HAP-1 (cell line): ENCODE measurements around the gene FBLN5.
"Not testable (repeated sequence)": the region's sequence is repeated elsewhere in the genome, so short reads cannot be mapped to it uniquely, and the experiment has no call there.

ENCODE experiments used
- DNase-seq, 2 experiments: peaks; one replicate each; pipeline ENCODE4 v3.0.0-alpha.2; 2016 to 2020; ENCODE audit warnings: low spot score in 2 of 2
- H3K27me3 ChIP-seq: fragments of 250-450 bp; sonication (Bioruptor Pico); 2 replicates; pipeline ENCODE4 v1.5.1; 2020; ENCODE audit warnings: low read depth, mild to moderate bottlenecking, moderate library complexity
- H3K36me3 ChIP-seq: fragments of 250-450 bp; sonication (Bioruptor Pico); replicated peaks from 2 replicates; pipeline ENCODE4 v1.5.1; 2020; ENCODE audit warnings: mild to moderate bottlenecking
- H3K4me1 ChIP-seq: fragments of 250-450 bp; sonication (Bioruptor Pico); 2 replicates; pipeline ENCODE4 v1.5.1; 2020; ENCODE audit warnings: mild to moderate bottlenecking
- H3K4me3 ChIP-seq: fragments of 250-450 bp; sonication (Bioruptor Pico); 2 replicates; pipeline ENCODE4 v1.5.1; 2020; ENCODE audit warnings: mild to moderate bottlenecking, moderate library complexity
- H3K9me3 ChIP-seq: fragments of 250-450 bp; sonication (Bioruptor Pico); 2 replicates; pipeline ENCODE4 v1.5.1; 2020; ENCODE audit warnings: mild to moderate bottlenecking, moderate library complexity
- in situ Hi-C: fragments of 300-500 bp; cut with MboI; formaldehyde crosslinking; loops from 3 replicates; pipeline ENCODE4 v1.14.3; 2020; ENCODE audit warnings: low sequenced_read_pairs, inconsistent platforms, mixed read lengths

FBLN5 gene

DNA sequence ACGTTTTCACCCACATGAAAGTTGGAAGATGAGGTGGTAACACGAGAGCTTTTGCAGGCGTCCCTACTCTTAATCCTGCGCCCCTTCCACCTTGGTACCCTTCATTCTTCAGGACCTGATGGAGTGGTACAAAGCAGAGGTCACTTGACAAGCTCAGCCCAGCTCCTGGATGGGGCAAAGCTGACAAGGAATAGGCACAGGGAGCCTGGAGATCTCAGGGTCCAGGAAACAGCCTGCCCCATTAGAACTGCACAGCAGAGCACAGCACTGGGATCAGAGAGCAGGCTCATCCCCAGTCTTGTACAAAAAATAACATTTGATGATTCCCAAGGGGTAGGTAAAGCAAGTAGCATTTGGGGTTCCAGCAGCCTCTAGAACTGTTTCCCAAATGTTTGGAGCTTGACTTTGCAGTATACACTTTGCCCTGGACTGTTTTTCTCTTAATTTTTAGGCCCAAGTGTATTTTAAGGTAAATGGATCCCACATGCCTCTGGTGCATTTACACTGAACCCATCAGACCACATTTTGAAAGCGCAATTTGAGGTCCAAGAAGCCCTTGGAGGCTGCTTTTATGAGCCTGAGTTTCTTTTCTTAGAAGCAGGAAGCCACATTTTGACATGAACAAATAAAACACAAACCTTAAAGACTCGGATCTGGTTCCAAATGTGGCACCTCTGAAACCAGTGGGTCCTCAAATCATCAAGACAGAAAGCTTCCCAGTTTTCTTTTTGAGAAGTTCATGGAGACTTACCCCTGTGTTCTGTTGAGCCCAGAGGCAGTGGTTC lies 80.8 kb downstream of the FBLN5 start:
- no peaks in the 10 kb centered on the region for H3K4me1 ChIP-seq
- no peak for DNase-seq

DNA sequence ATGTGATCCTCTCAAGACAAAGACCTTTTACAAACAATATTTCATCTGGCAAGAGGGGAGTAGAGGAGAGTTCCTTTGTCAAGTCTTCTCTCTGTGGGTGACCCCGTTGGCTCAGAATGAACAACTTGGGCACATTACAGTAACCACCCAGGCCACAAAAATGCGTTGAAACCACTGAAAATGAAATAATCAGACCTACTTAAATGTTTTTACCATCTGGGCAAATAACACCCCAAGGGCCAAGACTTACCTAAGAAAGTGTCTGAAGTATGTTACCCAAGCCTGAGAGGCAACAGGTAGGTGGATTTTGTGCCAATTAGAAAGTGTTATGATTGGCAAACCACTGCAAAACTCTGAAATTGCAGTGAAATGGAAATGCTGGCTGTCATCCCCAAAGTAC lies 81.4 kb downstream of the FBLN5 start:
- no peaks in the 10 kb centered on the region for H3K27me3 ChIP-seq
- no peaks in the 10 kb centered on the region for H3K4me1 ChIP-seq
- in situ Hi-C loops: no loop called here
- no peak for DNase-seq
- H3K36me3 ChIP-seq: no peaks in the 10 kb centered on the region
- no peaks in the 10 kb centered on the region for H3K9me3 ChIP-seq
- H3K4me3 ChIP-seq: no peak overlapping the region

More for the DNA sequence above, 80.8 kb downstream of the FBLN5 start:
- H3K4me3 ChIP-seq: no peak overlapping the region
- in situ Hi-C loops: no loop called here
- no peaks in the 10 kb centered on the region for H3K36me3 ChIP-seq
- no peaks in the 10 kb centered on the region for H3K9me3 ChIP-seq
- no peaks in the 10 kb centered on the region for H3K27me3 ChIP-seq

DNA sequence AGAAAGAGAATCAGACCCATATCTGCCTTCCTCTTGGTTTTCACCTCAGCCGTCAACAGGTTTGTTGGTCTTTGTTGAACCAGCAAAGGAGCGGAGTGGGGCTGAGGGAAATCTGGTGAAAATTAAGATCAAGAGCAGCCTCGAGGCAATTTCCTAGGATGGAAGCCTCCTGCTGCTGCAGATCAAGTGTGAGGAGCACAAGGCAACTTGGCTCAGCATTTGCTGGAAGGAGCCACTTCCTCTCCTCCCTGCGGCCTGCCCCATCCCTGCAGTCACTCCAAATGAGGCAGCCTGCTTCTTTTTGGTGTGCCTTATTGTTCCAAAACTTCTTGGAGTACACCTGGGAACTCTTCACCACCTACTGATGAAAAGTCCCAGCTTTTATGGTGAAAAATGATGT lies 85.1 kb downstream of the FBLN5 start:
- H3K4me3 ChIP-seq: no peak overlapping the region
- H3K27me3 ChIP-seq: 0 out of 2 replicates have a peak, but pooled peaks cover 3% of the 10 kb centered on the region
- H3K36me3 ChIP-seq: no peaks in the 10 kb centered on the region
- in situ Hi-C loops: no loop called here
- H3K9me3 ChIP-seq: no peaks in the 10 kb centered on the region
- DNase-seq: no peak
- no peaks in the 10 kb centered on the region for H3K4me1 ChIP-seq

DNA sequence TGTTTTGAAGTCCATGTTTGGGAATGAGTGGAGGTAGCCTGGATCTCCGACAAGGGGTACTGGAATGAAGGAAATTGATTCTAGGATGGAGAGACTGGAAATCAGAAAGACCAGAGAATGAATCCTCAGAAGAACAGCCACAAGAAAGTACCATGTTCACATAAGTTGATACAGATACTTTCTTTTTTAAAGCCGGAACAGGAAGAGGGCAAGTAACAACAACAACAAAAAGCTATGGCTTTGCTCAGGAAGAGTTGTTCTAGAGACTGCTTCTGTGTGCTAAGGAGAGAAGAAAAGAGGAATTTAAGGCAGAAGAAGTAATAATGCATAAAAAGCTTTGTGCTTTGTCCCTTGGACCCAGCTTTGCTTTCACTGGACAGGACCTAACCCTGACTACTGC lies 86.4 kb downstream of the FBLN5 start:
- Histone ChIP-seq H3K27me3 (0 out of 2 replicates have a peak, but pooled peaks cover 3% of the 10 kb centered on the region), H3K4me1 (no peaks in the 10 kb centered on the region), H3K9me3 (no peaks in the 10 kb centered on the region), H3K36me3 (no peaks in the 10 kb centered on the region), H3K4me3 (no peak overlapping the region)
- DNase-seq: no peak
- in situ Hi-C loops: no loop called here

DNA sequence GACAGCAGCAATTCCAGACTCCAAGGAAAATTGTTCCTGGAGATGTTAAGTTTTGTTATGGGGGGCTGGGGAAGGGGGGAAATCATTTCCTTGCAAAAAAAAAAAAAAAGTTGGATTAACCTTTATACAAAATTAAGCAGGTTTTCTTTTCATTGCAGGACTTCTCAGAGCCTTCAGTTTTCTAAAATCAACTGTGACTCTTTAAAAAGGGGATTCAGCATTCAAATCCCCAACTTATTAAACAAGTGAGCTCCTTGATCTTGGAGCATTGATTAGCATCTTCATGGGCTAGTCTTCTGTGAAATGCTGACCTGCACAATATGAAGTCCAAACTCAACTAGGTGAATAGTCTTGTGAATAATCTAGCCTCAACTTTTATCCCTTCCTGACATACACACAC lies 87.3 kb downstream of the FBLN5 start:
- H3K36me3 ChIP-seq: no peaks in the 10 kb centered on the region
- H3K4me3 ChIP-seq: no peak overlapping the region
- no peaks in the 10 kb centered on the region for H3K9me3 ChIP-seq
- in situ Hi-C loops: no loop called here
- peaks cover 3% of the 10 kb centered on the region; the same call in 1 of the 2 replicates for H3K27me3 ChIP-seq
- DNase-seq: no peak
- no peaks in the 10 kb centered on the region for H3K4me1 ChIP-seq

DNA sequence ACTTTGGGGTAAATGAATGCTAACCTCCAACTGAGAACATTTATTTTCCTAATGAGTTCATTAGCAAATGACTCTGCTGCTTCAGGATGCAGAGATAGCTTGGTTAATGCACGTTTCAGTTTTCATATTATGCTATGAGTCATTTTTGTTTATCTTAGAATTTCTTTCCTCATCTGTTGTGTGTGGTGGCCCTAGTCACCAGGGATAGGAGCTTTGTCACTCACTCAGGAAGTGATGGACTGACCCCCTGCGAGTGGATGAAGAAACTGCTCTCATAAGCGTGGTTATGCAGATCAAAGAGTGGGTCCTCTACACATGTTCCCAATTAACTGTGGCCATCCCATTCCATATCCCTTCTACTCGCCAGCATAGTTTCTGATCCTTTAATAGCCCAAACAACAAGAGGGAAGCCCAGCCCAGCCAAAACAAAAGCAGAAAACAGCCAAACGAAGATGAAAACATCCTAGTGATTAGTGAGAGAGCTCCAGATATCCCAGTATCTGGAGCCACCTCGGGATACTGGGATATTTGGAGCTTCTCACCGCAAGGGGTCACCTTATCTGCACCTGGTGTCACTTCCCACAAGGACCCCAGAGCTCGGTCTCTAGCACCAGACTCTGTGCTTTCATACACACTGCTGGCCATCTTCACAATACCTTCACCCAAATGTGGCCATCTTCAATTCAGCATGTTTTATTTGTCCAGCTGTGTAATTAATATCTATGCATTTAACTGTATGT lies 88.8 kb downstream of the FBLN5 start:
- H3K27me3 ChIP-seq: peaks cover 6% of the 10 kb centered on the region; the same call in 1 of the 2 replicates
- no peaks in the 10 kb centered on the region for H3K36me3 ChIP-seq
- no peak overlapping the region for H3K4me3 ChIP-seq
- H3K9me3 ChIP-seq: no peaks in the 10 kb centered on the region
- H3K4me1 ChIP-seq: no peaks in the 10 kb centered on the region
- no peak for DNase-seq
- in situ Hi-C loops: no loop called here

DNA sequence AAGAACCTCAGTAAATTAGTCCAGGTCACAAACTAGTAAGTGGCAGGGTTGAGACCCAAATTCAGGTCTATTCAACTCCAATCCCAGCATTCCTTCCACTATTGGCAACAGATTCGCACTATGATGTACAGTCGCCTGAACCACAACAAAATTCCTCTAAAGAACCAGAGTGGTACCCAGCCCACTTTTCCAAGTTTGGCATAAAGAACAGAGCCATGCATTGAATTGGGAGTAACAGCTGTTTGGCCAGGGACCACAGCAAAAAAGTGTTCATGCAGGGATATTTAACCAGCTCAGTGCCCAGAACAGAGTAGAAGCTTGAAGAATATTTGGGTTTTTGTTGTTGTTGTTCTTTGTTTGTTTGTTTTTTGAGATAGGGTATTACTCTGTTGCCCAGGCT lies 89.9 kb downstream of the FBLN5 start:
- in situ Hi-C loops: no loop called here
- H3K4me3 ChIP-seq: no peak overlapping the region
- no peaks in the 10 kb centered on the region for H3K4me1 ChIP-seq
- H3K27me3 ChIP-seq: peaks cover 6% of the 10 kb centered on the region; the same call in 1 of the 2 replicates
- DNase-seq: no peak
- no peaks in the 10 kb centered on the region for H3K36me3 ChIP-seq
- no peaks in the 10 kb centered on the region for H3K9me3 ChIP-seq

DNA sequence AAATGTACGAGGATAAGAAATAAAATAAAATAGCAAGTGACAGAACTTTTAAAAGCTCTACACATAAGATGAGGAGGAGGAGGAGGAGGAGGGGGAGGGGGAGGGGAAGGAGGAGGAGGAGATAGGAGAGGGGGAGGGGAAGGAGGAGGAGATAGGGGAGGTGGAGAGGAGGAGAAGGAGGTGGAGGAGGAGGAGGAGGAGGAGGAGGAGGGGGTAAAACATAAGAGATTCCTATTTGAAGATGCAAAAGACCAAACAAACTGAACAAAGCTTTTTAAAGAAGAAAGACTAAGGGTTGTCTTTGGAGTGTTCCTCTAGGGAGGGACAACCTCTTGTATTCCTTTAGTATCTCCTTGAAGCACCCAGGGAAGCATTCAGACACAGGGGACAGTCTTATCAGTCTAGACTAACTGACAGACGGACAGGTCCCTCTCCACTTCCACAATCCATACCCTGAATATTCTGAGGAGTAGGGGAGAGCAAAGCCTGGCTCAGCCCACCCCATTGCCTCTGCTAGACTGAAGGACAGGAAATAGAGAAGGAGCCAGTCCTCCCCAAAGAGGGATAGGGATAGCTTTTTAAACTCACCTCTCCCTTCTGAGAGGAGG lies 93.1 kb downstream of the FBLN5 start:
- Histone ChIP-seq H3K4me3 (no peak overlapping the region), H3K36me3 (no peaks in the 10 kb centered on the region), H3K4me1 (no peaks in the 10 kb centered on the region), H3K9me3 (no peaks in the 10 kb centered on the region), H3K27me3 (peaks cover 3% of the 10 kb centered on the region)
- in situ Hi-C loops: no loop called here
- no peak for DNase-seq

DNA sequence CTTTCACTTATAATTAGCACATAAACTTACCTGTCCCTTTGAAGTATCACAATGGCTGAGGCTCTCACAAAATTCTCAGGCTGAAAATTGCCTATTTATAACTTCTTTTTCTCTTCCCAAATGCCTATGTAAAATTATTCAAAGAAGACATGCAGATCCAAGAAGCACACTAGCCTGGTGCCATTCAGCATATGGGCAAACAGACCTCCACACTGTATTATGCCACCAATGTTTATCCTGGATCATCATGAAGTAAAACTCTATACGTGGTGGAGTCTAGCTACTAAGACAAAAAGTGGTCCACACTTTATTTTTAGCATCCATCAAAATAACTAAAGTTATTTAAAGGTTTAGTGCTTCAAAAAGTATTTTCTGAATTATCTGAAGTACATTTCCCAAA lies 95.9 kb downstream of the FBLN5 start:
- DNase-seq: no peak
- in situ Hi-C loops: no loop called here
- Histone ChIP-seq H3K36me3 (no peaks in the 10 kb centered on the region), H3K9me3 (no peaks in the 10 kb centered on the region), H3K27me3 (peaks cover 11% of the 10 kb centered on the region), H3K4me3 (no peak overlapping the region), H3K4me1 (no peaks in the 10 kb centered on the region)

DNA sequence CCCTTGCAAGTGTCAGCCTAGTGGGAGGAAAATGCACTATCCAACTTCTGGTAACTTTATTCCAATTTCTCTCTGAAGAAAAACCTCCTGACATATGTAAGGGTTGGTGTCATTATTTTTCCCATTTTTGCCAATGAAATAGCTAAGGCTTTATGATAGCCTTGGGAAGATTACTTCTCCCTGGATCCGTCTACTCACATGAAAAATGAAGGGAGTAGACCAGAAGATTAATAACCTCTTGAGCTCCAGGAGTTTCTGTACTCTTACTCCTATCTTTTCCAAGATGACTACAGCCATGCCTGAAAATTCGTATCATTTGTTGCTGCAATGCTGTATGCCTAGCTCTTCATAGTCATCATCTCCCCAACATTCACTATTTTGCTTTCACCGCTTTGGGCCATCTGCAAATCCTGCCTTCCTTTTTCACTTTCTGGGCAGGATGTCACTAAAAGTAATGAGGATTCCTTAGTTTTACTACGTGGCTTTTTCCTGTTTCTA lies 98.9 kb downstream of the FBLN5 start:
- H3K4me1 ChIP-seq: no peaks in the 10 kb centered on the region
- no peaks in the 10 kb centered on the region for H3K9me3 ChIP-seq
- no peak overlapping the region for H3K4me3 ChIP-seq
- no peaks in the 10 kb centered on the region for H3K36me3 ChIP-seq
- in situ Hi-C loops: no loop called here
- peaks cover 8% of the 10 kb centered on the region for H3K27me3 ChIP-seq
- DNase-seq: no peak

DNA sequence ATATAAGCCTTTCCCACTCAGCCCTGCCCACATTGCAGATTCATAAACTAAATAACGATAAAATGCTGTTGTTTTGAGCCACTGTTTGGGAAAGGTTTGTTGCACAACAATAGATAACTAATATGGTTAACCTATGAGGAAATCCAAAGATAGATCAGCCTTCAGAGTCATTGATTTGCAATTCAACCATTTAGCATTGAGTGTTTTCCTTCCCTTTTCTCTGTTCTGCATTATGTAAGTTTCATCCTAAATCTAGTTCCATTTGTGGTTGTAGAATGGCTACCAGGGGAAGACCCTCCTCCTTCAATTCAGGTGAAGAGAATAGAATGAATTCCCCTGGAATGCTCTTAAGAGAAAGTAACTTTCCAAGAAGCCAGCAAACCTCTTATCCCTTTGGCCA lies 99.8 kb downstream of the FBLN5 start:
- Histone ChIP-seq H3K9me3 (no peaks in the 10 kb centered on the region), H3K36me3 (no peaks in the 10 kb centered on the region), H3K4me3 (no peak overlapping the region), H3K4me1 (no peaks in the 10 kb centered on the region), H3K27me3 (peaks cover 8% of the 10 kb centered on the region)
- DNase-seq: no peak
- in situ Hi-C loops: no loop called here

DNA sequence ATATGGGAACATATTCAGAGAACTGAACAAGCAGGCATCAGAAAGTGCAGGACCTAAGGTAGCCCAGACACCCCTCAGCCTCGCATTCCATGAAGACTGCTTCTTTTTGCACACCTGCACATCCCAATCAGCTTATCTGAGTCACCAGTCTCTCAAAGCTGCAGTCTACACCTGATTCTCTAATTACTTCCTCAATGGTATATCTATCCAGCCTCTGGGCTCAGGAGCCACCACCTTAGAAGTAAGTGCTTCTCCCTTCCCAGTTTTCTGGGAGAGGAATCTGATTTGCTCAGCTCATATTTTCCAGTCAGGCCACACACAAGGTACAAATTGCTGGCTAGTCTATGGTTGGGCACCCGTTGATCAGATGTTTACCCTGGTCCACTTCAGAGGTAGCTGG lies 101.8 kb downstream of the FBLN5 start:
- peaks cover 8% of the 10 kb centered on the region for H3K27me3 ChIP-seq
- no peaks in the 10 kb centered on the region for H3K4me1 ChIP-seq
- no peak overlapping the region for H3K4me3 ChIP-seq
- in situ Hi-C loops: no loop called here
- no peaks in the 10 kb centered on the region for H3K36me3 ChIP-seq
- DNase-seq: no peak
- H3K9me3 ChIP-seq: no peaks in the 10 kb centered on the region

DNA sequence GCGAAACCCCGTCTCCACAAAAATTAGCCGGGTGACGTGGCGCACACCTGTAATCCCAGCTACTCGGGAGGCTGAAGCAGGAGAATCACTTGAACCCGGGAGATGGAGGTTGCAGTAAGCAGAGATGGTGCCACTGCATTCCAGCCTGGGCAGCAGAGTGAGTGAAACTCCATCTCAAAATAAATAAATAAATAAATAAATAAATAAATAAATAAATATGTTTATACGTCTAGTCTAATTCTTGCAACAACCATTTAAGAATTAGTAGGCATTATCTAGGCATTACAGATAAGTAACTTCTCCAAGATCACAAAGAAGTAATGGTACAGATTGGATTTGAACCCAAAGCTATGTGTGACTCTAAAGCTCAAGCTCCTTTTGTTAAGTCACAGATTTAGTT lies 102.4 kb downstream of the FBLN5 start:
- in situ Hi-C loops, H3K9me3 ChIP-seq, H3K4me3 ChIP-seq, H3K27me3 ChIP-seq, DNase-seq, H3K4me1 ChIP-seq, H3K36me3 ChIP-seq: not testable (repeated sequence)

DNA sequence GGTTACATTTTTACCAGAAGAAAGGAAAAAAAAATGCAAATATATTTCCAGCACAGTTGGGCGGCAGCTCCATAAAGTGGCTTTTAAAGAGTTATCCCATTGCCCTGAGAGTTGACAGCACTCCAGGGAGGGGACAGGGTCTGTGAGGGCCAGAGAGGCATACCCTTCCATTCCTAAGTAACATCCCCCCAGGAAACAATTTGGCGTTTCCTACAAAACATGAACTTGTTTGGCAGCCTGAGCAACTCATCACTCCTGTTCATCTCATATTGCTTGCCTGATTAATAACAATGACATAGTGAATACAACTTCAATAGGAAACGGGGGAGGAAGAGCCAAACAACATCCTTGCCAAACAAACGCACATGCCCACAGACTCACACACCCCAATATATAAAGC lies 103.5 kb downstream of the FBLN5 start:
- in situ Hi-C loops: no loop called here
- no peaks in the 10 kb centered on the region for H3K9me3 ChIP-seq

More for the DNA sequence above, 103.5 kb downstream of the FBLN5 start:
- Histone ChIP-seq H3K27me3 (peaks cover 8% of the 10 kb centered on the region), H3K4me1 (no peaks in the 10 kb centered on the region), H3K36me3 (no peaks in the 10 kb centered on the region), H3K4me3 (no peak overlapping the region)
- DNase-seq: no peak
